Erythroblast (primary cell): ENCODE results near the gene CDKN2C.

Experiments used
- GATA1 ChIP-seq: IDR thresholded peaks from 2 replicates; pipeline ENCODE4 v1.6.1; 2011; ENCODE audit warnings: low read depth, mild to moderate bottlenecking, control low read depth, low read length, moderate library complexity
- POLR2A ChIP-seq: IDR thresholded peaks from 2 replicates; pipeline ENCODE4 v1.6.1; 2011; ENCODE audit warnings: mild to moderate bottlenecking, low read length

GRCh38 chr1:50977575-50978143, 7.6 kb downstream of the CDKN2C start:
- TF ChIP-seq POLR2A (peak; percentile 24), GATA1 (no peak)
